HG03558 (cell line): ENCODE results near the gene ENPP6.
"Not testable (repeated sequence)": the region's sequence is repeated elsewhere in the genome, so short reads cannot be mapped to it uniquely, and the experiment has no call there.

ENCODE experiments used
- ATAC-seq: cut with Tn5 transposase; IDR thresholded peaks from one replicate; pipeline ENCODE4 v1.9.1; 2021; ENCODE audit warnings: moderate number of reproducible peaks; ENCODE audit not compliant: unreplicated experiment; ENCODE audit errors: extremely low read depth

Gene ENPP6

GRCh38 chr4:184237612-184238011, 19.9 kb upstream of the ENPP6 start:
- ATAC-seq: no peak

- ATAC-seq: no peak
Observed at GRCh38 chr4:184235526-184235925, 17.9 kb upstream of the ENPP6 start.

DNA sequence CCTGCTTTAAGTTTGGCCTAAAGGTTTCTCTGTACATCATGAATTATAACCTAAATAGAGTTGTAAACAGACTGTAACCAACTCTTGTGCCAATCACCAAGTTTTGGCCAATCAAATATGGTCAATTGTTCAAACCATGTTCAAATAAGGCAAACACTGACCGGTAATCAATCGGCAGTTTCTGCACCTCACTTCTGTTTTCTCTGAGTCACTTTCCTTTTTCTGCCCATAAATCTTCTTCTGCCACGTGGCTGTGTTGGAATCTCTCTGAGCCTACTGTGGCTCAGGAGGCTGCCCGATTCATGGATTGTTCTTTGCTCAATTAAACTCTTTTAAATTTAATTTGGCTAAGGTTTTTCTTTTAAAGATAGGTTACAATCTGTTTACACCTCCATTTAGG, 16.5 kb upstream of the ENPP6 start:
- no peak for ATAC-seq

GRCh38 chr4:184232975-184233374, 15.3 kb upstream of the ENPP6 start:
- ATAC-seq: no peak

- ATAC-seq: no peak
Observed at GRCh38 chr4:184232202-184232601, 14.5 kb upstream of the ENPP6 start.

GRCh38 chr4:184231573-184231972, 13.9 kb upstream of the ENPP6 start:
- no peak for ATAC-seq

DNA sequence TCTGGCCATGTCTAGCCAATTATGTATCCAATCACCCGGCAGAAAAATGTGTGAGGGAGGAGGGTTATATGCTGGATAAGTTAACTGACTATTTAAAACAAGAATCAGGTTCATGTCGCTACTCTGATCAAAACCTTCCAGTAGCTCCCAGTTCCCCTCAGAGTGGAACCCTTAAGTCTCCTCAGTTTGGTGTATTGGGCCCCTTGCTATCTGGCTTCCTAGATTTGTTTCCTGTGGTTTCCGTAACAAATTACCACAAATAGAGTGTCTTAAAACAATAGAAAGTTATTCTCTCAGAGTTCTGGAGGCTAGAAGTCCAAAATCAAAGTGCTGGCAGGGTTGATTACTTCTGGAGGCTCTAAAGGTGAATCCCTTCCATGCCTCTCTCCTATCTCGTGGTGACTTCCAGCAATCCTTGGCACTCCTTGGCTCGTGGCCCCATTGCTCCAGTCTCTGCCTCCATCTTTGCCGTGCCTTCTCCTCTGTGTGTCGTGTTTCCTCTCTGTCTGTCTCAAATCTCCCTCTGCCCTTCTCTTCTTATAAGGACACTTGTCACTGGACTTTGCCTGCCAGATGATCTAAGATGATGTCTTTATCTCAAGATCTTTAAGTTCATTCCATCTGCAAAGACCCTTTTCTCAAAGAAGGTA, 10.5 kb upstream of the ENPP6 start:
- ATAC-seq: no peak

GRCh38 chr4:184216515-184216914, 1.2 kb downstream of the ENPP6 start:
- no peak for ATAC-seq

- no peak for ATAC-seq
Observed at GRCh38 chr4:184215709-184216328, 1.9 kb downstream of the ENPP6 start.

DNA sequence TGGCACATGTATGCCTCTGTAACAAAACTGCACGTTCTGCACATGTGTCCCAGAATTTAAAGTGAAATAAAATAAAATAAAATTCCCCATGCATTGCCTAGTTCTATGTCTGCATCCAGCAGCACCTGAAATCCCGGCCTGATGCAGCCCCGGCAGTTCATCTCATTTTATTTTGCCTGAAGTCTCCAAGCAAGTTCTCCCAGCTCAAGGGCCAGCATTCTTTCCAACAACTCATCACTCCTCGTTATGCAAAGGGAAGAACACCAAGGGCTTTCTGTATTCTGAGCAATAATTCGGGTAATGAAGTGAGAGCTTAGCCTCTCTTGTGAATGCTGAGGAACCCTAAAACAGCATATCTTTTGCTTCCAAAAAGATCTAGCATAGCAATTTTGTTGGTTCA, 2.7 kb downstream of the ENPP6 start:
- ATAC-seq: no peak

DNA sequence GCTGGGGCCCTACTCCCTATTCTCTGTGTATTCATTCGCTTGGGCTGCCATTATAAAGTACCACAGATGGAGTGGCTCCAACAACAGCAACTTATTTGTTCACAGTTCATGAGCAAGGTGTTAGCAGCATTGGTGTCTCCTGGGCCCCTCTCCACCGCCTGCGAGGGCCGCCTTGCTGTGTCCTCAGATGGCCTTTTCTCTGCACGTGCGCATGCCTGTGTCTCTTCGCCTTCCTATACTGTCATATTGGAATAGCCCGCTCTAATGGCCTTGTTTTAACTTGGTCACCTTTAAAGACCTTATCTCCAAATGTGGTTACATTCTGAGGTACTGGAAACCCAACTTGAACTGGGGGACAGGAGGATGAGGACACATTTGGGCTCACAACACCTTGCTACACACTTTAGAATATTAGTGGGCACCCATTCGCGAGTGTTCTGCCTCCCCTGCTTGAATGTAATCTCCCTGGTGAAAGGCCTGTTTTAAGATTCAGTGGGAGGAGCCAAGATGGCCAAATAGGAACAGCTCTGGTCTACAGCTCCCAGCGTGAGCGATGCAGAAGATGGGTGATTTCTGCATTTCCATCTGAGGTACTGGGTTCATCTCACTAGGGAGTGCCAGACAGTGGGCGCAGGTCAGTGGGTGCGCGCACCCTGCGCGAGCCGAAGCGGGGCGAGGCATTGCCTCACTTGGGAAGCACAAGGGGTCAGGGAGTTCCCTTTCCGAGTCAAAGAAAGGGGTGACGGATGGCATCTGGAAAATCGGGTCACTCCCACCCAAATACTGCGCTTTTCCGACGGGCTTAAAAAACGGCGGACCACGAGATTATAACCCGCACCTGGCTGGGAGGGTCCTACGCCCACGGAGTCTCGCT, 9.7 kb downstream of the ENPP6 start:
- not testable (repeated sequence) for ATAC-seq

DNA sequence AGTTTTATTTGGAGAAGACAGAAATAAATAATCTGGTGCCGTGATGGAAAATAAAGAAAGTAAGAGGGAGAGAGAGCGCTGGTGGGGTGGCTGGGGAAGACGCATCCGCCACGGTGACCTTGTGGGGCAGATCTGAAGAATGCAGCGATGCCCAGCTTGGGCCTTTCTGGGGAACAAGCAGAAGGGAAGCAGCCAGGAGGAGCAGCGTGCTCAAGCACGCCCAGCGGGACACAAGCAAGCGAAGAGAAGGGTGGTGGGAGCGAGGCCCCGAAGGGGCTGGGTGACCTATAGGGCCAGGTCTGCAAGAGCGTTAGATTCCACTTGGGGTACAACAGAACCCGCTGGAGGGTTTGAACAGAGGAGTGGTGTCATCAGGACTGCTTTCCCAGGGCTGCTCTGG, 12.4 kb downstream of the ENPP6 start:
- ATAC-seq: no peak

GRCh38 chr4:184203300-184203699, 14.4 kb downstream of the ENPP6 start:
- no peak for ATAC-seq

DNA sequence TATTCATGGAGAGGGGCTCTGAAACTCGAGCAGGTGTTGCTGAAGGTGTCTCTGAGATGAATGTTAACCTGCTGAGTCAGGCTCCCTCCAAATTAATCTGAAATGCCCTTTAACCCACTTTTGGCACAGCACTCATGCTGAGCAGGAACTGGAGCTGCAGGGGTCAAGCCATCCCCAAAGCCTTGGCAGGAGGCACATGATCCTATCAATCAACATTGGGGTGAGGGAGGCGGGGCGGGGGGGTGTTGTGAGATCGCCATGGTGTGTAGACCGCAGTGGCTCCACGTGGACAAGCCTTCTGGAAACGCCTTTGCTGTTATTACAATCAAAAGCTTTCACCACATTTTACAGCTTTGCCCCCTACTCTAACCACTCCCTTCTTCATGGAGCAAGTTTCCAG, 16.5 kb downstream of the ENPP6 start:
- no peak for ATAC-seq

- no peak for ATAC-seq
Observed at GRCh38 chr4:184200296-184200695, 17.4 kb downstream of the ENPP6 start.

GRCh38 chr4:184199780-184200179, 17.9 kb downstream of the ENPP6 start:
- no peak for ATAC-seq

DNA sequence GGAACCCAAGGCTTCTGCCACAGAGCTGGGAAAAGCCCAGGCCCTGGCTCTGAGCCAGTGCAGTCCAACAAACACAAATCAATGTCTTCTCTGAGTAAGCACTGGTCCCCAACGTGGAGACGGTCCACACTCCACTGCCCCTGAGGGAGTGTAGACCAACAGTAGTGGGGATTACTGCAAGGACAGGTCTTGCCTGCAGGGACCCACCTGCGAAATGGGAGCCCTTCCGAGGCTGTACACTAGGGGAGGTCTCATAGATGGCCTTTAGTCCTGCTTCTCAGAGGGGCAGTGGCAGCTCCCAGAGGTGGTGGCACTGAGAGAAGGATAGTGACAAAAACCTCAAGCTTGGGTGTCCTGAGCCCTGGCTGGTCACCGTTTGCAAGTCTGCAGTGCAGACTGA, 19.5 kb downstream of the ENPP6 start:
- ATAC-seq: no peak

DNA sequence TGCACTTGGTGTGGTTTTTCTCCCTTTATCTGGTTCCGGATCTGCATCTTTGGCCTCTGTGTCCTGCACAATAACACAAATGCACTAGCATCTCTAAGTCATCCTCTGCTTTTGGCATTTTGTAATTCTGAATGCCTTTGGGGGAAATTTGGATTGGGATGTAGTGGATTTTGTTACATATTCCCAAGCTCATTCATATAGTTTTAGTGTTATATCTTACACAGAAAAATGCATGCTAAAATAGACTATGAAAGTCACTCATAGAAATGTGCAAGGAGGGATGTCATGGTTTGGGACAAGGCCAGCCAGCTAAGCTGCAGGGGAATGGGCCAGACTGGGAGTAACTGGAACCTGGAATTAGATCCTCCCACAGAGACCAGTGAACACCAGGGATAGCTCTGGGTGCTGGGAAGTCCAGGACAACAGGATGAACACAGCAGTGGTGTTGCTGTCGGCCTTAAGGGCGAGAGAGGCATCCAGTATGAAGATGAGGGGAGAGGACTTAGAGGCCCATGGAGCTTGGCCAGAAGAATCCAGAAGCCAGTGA, 20.1 kb downstream of the ENPP6 start:
- ATAC-seq: no peak

DNA sequence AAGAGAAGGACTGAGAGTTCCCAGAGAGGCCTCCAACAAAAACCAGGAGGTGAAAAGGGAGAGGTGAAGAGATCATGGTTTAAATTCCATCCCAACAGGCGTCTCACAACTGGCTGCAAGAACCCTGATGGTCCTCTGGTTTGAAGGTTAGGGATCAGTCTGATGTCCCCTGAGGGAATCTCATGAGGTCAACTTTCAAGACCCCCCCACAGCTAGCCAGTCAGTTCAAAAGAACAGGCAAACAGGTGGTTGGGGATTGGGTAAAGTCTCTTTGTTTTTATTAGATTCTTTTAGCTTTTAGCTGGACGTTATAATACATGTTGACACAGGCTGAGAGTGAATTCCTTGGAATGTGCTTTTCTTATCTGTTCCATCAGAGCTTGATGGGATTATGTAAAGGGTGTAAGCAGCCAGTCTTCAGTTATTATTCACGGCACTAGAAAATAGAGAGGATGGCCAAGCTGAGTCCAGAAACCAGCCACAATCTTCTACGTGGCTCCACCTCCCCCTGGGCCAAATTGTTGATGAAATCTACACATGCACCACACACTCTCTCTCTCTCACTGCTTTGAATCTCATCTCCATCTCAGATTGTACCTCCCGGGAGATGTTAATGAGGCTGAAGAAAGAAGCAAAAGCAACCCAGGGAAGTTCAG, 20.8 kb downstream of the ENPP6 start:
- ATAC-seq: no peak
